ENCODE results near the gene ANKS6.

Gene ANKS6

GRCh38 chr9:98708103-98708932, 88.0 kb downstream of the ANKS6 start:
- H3K27ac ChIP-seq (ENCODE audit: low read depth in 2 of 2, low read length in 2 of 2) = no peak overlapping the region
- peaks cover 0 to 4% of the 10 kb centered on the region in 2 donors for H3K4me1 ChIP-seq (ENCODE audit: control insufficient read depth in 2 of 2, insufficient read depth in 2 of 2, low read length in 2 of 2)
- H3K9me3 ChIP-seq (ENCODE audit: control insufficient read depth in 2 of 2, low read length in 2 of 2) = no peaks in the 10 kb centered on the region
- H3K36me3 ChIP-seq (ENCODE audit: control insufficient read depth in 2 of 2, insufficient read depth in 2 of 2, low read length in 2 of 2) = no peaks in the 10 kb centered on the region
- no peak overlapping the region for H3K9ac ChIP-seq (ENCODE audit: low read depth in 1 of 2, low read length in 2 of 2)
- H3K4me3 ChIP-seq (ENCODE audit: low read length in 2 of 2) = no peak overlapping the region
- H3K27me3 ChIP-seq (ENCODE audit: control insufficient read depth in 2 of 2, insufficient read depth in 2 of 2, low read length in 2 of 2) = peaks cover 22 to 27% of the 10 kb centered on the region in 2 donors

DNA sequence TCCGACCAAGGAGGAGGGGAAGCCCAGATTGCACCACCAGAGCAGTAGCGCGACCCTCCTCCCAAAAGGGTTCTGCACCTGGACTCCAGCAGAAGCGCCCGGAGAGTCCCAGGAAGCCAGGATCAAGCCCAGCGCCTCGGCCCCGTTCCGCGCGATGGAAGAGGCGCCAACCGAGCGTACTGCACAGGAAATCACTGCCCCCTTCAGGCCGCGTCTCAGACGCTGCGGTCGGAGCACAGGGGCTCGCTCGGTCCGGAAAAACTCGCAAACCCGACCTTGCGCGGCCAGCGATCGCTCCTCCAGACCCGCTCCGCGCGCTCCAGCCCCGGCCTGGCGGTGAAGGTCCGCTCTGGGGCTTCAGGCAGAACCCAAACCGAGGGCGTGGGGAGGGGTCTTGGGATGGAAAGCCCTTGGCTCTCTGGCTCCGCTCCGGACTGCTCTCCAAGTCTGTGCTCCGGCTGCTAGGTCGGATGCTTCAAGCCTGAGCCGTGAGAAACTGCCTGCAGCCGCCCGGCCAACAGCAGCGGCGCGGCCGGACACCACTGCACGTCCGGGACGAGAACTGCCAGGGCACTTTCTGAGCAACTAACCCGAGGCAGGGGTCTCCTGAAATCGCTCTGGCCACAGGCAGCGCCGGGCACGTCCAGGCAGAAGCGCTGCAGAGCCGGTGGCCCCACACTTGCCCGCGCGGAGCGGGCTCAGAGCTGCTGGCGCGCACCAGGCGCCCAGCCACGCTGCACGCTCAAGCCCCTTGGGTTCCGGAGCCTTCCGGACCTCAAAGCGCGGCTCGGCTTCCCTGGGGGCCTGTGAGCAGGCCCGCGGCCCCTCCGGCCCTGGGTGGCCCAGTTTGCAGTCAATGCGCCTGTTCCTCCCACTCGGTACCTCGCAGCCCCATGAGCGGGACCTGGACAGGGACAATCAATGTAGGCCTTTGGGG, 88.9 kb downstream of the ANKS6 start:
- Histone ChIP-seq H3K4me1 (ENCODE audit: control insufficient read depth in 2 of 2, insufficient read depth in 2 of 2, low read length in 2 of 2) (peaks cover 0 to 4% of the 10 kb centered on the region in 2 donors), H3K9ac (ENCODE audit: low read depth in 1 of 2, low read length in 2 of 2) (no peak overlapping the region), H3K36me3 (ENCODE audit: control insufficient read depth in 2 of 2, insufficient read depth in 2 of 2, low read length in 2 of 2) (no peaks in the 10 kb centered on the region), H3K9me3 (ENCODE audit: control insufficient read depth in 2 of 2, low read length in 2 of 2) (no peaks in the 10 kb centered on the region), H3K27me3 (ENCODE audit: control insufficient read depth in 2 of 2, insufficient read depth in 2 of 2, low read length in 2 of 2) (peaks cover 24 to 25% of the 10 kb centered on the region in 2 donors), H3K27ac (ENCODE audit: low read depth in 2 of 2, low read length in 2 of 2) (no peak overlapping the region), H3K4me3 (ENCODE audit: low read length in 2 of 2) (no peak overlapping the region)

DNA sequence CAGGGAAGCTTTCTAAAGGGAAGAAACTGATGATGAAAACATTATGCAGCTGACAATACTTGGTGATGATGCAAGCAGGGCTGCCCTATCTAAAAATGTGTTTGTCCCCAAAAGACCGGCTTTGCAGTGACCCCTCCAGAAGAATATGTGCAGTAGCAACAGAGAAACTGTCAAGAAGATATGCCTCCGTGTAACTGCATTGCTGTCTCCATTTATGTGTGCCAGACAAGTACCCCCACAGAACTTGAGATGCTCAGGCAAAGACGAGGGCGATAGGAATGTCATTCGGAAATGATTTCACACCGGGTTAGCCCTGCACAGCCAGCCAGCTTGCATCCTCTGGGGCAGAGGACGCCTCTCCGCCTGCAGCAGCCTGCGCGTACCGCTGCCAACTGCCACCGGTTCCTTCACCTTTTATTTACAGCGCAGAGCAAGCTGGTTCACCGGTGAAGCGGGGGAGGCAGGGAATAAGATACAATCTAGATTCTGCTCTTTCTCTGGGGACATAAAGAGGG, 89.6 kb downstream of the ANKS6 start:
- Histone ChIP-seq H3K36me3 (ENCODE audit: control insufficient read depth in 2 of 2, insufficient read depth in 2 of 2, low read length in 2 of 2) (no peaks in the 10 kb centered on the region), H3K4me1 (ENCODE audit: control insufficient read depth in 2 of 2, insufficient read depth in 2 of 2, low read length in 2 of 2) (peaks cover 0 to 4% of the 10 kb centered on the region in 2 donors), H3K27me3 (ENCODE audit: control insufficient read depth in 2 of 2, insufficient read depth in 2 of 2, low read length in 2 of 2) (peaks cover 26 to 31% of the 10 kb centered on the region in 2 donors), H3K9me3 (ENCODE audit: control insufficient read depth in 2 of 2, low read length in 2 of 2) (no peaks in the 10 kb centered on the region), H3K9ac (ENCODE audit: low read depth in 1 of 2, low read length in 2 of 2) (no peak overlapping the region), H3K27ac (ENCODE audit: low read depth in 2 of 2, low read length in 2 of 2) (no peak overlapping the region), H3K4me3 (ENCODE audit: low read length in 2 of 2) (no peak overlapping the region)

DNA sequence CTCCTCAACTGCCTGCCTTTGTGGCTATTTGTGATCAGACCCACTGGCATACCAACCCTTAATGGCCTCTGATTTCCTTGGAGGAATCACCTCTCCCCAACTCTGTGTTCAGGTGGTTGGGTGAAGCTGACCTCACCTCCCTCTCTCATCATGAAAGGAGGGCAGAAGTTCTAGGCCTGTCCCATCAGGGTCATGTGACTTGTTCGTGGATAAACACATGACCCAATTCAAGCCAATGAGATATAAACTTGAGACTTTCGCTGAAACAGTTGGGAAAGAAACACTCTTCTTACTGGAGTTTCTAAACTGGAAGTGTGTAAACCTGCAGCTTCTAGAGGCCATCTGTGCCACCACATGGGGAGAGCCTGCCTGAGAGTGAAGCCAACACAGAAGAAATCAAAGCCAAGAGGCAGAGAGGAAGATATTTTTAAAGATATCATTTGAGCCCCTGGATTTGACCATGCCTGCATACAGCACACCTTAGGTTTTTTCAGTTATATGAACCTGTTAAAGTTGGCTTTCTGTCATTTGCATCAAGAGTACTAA, 93.4 kb downstream of the ANKS6 start:
- Histone ChIP-seq H3K4me3 (ENCODE audit: low read length in 2 of 2) (no peak overlapping the region), H3K9ac (ENCODE audit: low read depth in 1 of 2, low read length in 2 of 2) (no peak overlapping the region), H3K36me3 (ENCODE audit: control insufficient read depth in 2 of 2, insufficient read depth in 2 of 2, low read length in 2 of 2) (no peaks in the 10 kb centered on the region), H3K4me1 (ENCODE audit: control insufficient read depth in 2 of 2, insufficient read depth in 2 of 2, low read length in 2 of 2) (peaks cover 0 to 4% of the 10 kb centered on the region in 2 donors), H3K27ac (ENCODE audit: low read depth in 2 of 2, low read length in 2 of 2) (no peak overlapping the region), H3K27me3 (ENCODE audit: control insufficient read depth in 2 of 2, insufficient read depth in 2 of 2, low read length in 2 of 2) (peaks cover 13 to 23% of the 10 kb centered on the region in 2 donors), H3K9me3 (ENCODE audit: control insufficient read depth in 2 of 2, low read length in 2 of 2) (no peaks in the 10 kb centered on the region)

DNA sequence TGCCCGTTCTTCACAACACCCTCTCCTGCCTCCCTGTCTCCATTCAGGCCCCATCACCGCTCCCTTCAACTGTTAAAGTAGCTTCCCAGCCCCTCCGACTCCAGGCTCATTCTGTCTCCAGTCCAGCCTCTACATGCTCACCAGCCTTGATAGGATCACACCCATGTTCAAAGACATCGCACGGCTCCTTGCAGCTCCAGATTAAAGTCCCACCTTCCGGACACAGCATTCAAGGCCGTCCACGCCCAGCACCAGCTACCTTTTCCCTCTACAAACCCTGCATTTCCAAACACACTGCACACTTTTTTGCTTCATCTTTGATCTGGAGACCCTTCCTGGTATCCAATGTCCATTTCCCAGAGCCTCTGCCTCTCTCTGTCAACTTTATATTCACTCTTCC, 94.0 kb downstream of the ANKS6 start:
- no peaks in the 10 kb centered on the region for H3K36me3 ChIP-seq (ENCODE audit: control insufficient read depth in 2 of 2, insufficient read depth in 2 of 2, low read length in 2 of 2)
- no peaks in the 10 kb centered on the region for H3K9me3 ChIP-seq (ENCODE audit: control insufficient read depth in 2 of 2, low read length in 2 of 2)
- H3K27me3 ChIP-seq (ENCODE audit: control insufficient read depth in 2 of 2, insufficient read depth in 2 of 2, low read length in 2 of 2) = peaks cover 12 to 18% of the 10 kb centered on the region in 2 donors

DNA sequence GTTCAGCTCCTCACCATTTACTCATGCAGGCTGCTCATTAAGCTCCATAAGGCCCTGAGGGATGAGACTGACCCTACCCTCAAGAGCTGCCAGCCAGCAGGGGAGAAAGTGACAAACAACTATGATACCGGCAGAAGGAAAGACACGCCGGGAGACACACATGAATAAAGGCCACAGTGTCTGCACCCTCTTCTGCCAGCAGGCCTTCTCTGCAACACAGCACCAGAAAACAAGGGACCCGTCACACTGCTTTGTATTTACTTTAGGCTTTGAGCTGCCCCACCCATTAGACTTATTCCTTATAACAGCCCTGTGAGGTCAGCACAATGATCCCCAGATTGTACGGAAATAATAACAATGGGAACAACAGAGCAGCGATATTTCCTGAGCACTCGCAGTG, 94.8 kb downstream of the ANKS6 start:
- H3K36me3 ChIP-seq (ENCODE audit: control insufficient read depth in 2 of 2, insufficient read depth in 2 of 2, low read length in 2 of 2) = no peaks in the 10 kb centered on the region
- H3K4me3 ChIP-seq (ENCODE audit: low read length in 2 of 2) = no peak overlapping the region
- H3K4me1 ChIP-seq (ENCODE audit: control insufficient read depth in 2 of 2, insufficient read depth in 2 of 2, low read length in 2 of 2) = no peaks in the 10 kb centered on the region
- no peak overlapping the region for H3K9ac ChIP-seq (ENCODE audit: low read depth in 1 of 2, low read length in 2 of 2)
- H3K27ac ChIP-seq (ENCODE audit: low read depth in 2 of 2, low read length in 2 of 2) = no peak overlapping the region
- H3K9me3 ChIP-seq (ENCODE audit: control insufficient read depth in 2 of 2, low read length in 2 of 2) = no peaks in the 10 kb centered on the region
- peaks cover 9 to 14% of the 10 kb centered on the region in 2 donors for H3K27me3 ChIP-seq (ENCODE audit: control insufficient read depth in 2 of 2, insufficient read depth in 2 of 2, low read length in 2 of 2)

More for the DNA sequence above, 94.0 kb downstream of the ANKS6 start:
- peaks cover 0 to 2% of the 10 kb centered on the region in 2 donors for H3K4me1 ChIP-seq (ENCODE audit: control insufficient read depth in 2 of 2, insufficient read depth in 2 of 2, low read length in 2 of 2)
- no peak overlapping the region for H3K27ac ChIP-seq (ENCODE audit: low read depth in 2 of 2, low read length in 2 of 2)
- H3K4me3 ChIP-seq (ENCODE audit: low read length in 2 of 2) = no peak overlapping the region
- no peak overlapping the region for H3K9ac ChIP-seq (ENCODE audit: low read depth in 1 of 2, low read length in 2 of 2)

DNA sequence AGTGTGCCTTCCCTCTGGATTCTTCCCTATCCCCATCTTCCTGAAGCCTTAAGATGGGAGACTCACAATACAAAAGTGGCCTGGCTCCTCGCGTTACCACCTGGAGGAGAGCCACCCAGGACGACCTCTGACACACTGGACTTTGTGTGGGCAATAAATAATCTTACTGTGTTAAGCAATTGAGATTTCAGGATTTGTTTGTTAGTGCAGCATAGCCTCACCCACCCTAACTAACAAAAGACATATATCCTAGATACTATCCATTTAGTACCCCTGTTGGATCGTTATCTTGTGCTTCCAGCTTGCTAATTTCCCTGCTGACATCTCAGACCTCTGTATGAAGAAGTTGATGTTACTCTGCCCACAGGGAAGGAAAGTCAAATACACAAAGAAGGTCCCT, 95.6 kb downstream of the ANKS6 start:
- Histone ChIP-seq H3K4me3 (ENCODE audit: low read length in 2 of 2) (no peak overlapping the region), H3K36me3 (ENCODE audit: control insufficient read depth in 2 of 2, insufficient read depth in 2 of 2, low read length in 2 of 2) (no peaks in the 10 kb centered on the region), H3K4me1 (ENCODE audit: control insufficient read depth in 2 of 2, insufficient read depth in 2 of 2, low read length in 2 of 2) (no peaks in the 10 kb centered on the region), H3K9me3 (ENCODE audit: control insufficient read depth in 2 of 2, low read length in 2 of 2) (no peaks in the 10 kb centered on the region), H3K9ac (ENCODE audit: low read depth in 1 of 2, low read length in 2 of 2) (no peak overlapping the region), H3K27ac (ENCODE audit: low read depth in 2 of 2, low read length in 2 of 2) (no peak overlapping the region), H3K27me3 (ENCODE audit: control insufficient read depth in 2 of 2, insufficient read depth in 2 of 2, low read length in 2 of 2) (peaks cover 8 to 10% of the 10 kb centered on the region in 2 donors)

DNA sequence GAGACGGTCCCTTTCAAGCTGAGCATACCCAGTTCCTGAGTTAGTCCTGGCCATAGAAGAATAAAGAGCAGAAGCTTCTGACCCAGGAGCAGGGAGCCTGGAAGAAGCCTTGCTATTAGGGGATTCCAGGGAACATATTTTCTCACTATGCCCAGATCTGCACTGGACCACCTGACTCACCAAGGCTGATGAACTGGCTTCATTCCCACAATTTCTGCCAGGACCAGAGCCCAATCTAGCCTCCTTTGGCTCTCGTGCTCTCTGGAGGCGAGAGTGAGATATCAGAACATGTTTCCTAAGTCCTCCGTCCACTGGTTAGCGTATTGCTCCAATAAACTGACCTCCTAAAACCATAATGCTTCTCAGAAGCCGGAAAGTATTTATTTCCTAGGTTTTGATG, 97.5 kb downstream of the ANKS6 start:
- H3K27ac ChIP-seq (ENCODE audit: low read depth in 2 of 2, low read length in 2 of 2) = no peak overlapping the region
- no peak overlapping the region for H3K9ac ChIP-seq (ENCODE audit: low read depth in 1 of 2, low read length in 2 of 2)
- H3K27me3 ChIP-seq (ENCODE audit: control insufficient read depth in 2 of 2, insufficient read depth in 2 of 2, low read length in 2 of 2) = peaks cover 3 to 10% of the 10 kb centered on the region in 2 donors
- H3K4me1 ChIP-seq (ENCODE audit: control insufficient read depth in 2 of 2, insufficient read depth in 2 of 2, low read length in 2 of 2) = no peaks in the 10 kb centered on the region
- no peak overlapping the region for H3K4me3 ChIP-seq (ENCODE audit: low read length in 2 of 2)
- no peaks in the 10 kb centered on the region for H3K36me3 ChIP-seq (ENCODE audit: control insufficient read depth in 2 of 2, insufficient read depth in 2 of 2, low read length in 2 of 2)
- H3K9me3 ChIP-seq (ENCODE audit: control insufficient read depth in 2 of 2, low read length in 2 of 2) = no peaks in the 10 kb centered on the region

DNA sequence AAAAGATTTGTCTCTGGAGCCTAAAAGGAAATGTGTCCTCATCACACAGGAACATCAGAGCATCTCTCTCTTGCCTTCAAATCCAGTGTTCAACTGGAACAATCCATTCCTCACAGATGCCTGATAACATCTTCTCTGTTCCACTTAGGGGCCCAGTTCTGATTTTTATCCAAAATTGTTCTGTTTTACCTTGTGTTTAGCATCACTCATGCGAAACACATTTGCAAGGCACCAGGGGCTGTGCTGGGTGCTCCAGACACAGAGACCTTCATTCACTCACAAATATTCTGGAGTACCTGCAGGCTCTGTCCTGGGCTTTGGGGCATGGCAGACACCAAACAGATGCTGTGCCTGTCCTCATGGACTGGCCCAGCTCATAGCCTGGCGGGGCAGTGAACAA, 101.4 kb downstream of the ANKS6 start:
- Histone ChIP-seq H3K9ac (ENCODE audit: low read depth in 1 of 2, low read length in 2 of 2) (no peak overlapping the region), H3K4me3 (ENCODE audit: low read length in 2 of 2) (no peak overlapping the region), H3K36me3 (ENCODE audit: control insufficient read depth in 2 of 2, insufficient read depth in 2 of 2, low read length in 2 of 2) (no peaks in the 10 kb centered on the region), H3K9me3 (ENCODE audit: control insufficient read depth in 2 of 2, low read length in 2 of 2) (no peaks in the 10 kb centered on the region), H3K27me3 (ENCODE audit: control insufficient read depth in 2 of 2, insufficient read depth in 2 of 2, low read length in 2 of 2) (no peaks in the 10 kb centered on the region), H3K4me1 (ENCODE audit: control insufficient read depth in 2 of 2, insufficient read depth in 2 of 2, low read length in 2 of 2) (no peaks in the 10 kb centered on the region), H3K27ac (ENCODE audit: low read depth in 2 of 2, low read length in 2 of 2) (no peak overlapping the region)

All from mucosa of rectum (tissue), 2 donors.